ENCODE results near the gene CCDC88A.

GRCh38 chr2:55395724-55396605 lies 23.7 kb downstream of the CCDC88A start:
- TF ChIP-seq CTCF (conservative IDR thresholded peaks at IDR 0.05; ENCODE audit: low read depth, low read length) (no peak), EZH2phosphoT487 (IDR thresholded peaks at IDR 0.05; ENCODE audit: borderline replicate concordance, low read length) (no peak), EZH2 (IDR thresholded peaks at IDR 0.05; ENCODE audit: low read length, unreplicated experiment) (no peak)
